Activated CD8-positive, alpha-beta memory T cell treated with anti-CD3 and anti-CD28 coated beads, Interleukin-2, amount 50 U/mL, for 4 hours (primary cell): ENCODE results near the gene DR1.
"Not testable (repeated sequence)": the region's sequence is repeated elsewhere in the genome, so short reads cannot be mapped to it uniquely, and the experiment has no call there.

Source experiments
- DNase-seq: peaks from one replicate; pipeline ENCODE4 v3.0.0-alpha.2; 2020

Gene DR1

GRCh38 chr1:93344484-93344883 is 1.2 kb upstream of the DR1 start:
- no peak for DNase-seq

GRCh38 chr1:93344886-93345632 is 648 bp upstream of the DR1 start:
- DNase-seq: no peak

- DNase-seq: peak; percentile 21
Observed at GRCh38 chr1:93346421-93346993, 800 bp downstream of the DR1 start.

- DNase-seq: no peak
Observed at GRCh38 chr1:93347334-93347899, 1.7 kb downstream of the DR1 start.

- DNase-seq: no peak
Observed at GRCh38 chr1:93348104-93348728, 2.5 kb downstream of the DR1 start.

- DNase-seq: no peak
Observed at GRCh38 chr1:93349231-93350135, 3.8 kb downstream of the DR1 start.

GRCh38 chr1:93350322-93350721 is 4.6 kb downstream of the DR1 start:
- no peak for DNase-seq

- DNase-seq: no peak
Observed at GRCh38 chr1:93350875-93351274, 5.2 kb downstream of the DR1 start.

- not testable (repeated sequence) for DNase-seq
Observed at GRCh38 chr1:93351346-93351745, 5.6 kb downstream of the DR1 start.

GRCh38 chr1:93352376-93352775 is 6.7 kb downstream of the DR1 start:
- no peak for DNase-seq

- DNase-seq: no peak
Observed at GRCh38 chr1:93353286-93353685, 7.6 kb downstream of the DR1 start.

- DNase-seq: no peak
Observed at GRCh38 chr1:93354749-93355148, 9.0 kb downstream of the DR1 start.

- DNase-seq: no peak
Observed at GRCh38 chr1:93357242-93357641, 11.5 kb downstream of the DR1 start.

- DNase-seq: no peak
Observed at GRCh38 chr1:93358293-93358692, 12.6 kb downstream of the DR1 start.

- no peak for DNase-seq
Observed at GRCh38 chr1:93360111-93360510, 14.4 kb downstream of the DR1 start.

GRCh38 chr1:93362237-93362636 is 16.5 kb downstream of the DR1 start:
- no peak for DNase-seq

GRCh38 chr1:93365813-93366212 is 20.1 kb downstream of the DR1 start:
- DNase-seq: no peak

GRCh38 chr1:93369734-93370133 is 24.0 kb downstream of the DR1 start:
- no peak for DNase-seq

GRCh38 chr1:93374334-93375106 is 28.8 kb downstream of the DR1 start:
- DNase-seq: no peak

- DNase-seq: no peak
Observed at GRCh38 chr1:93384656-93385055, 38.9 kb downstream of the DR1 start.

GRCh38 chr1:93386268-93386667 is 40.6 kb downstream of the DR1 start:
- not testable (repeated sequence) for DNase-seq

GRCh38 chr1:93394514-93394913 is 48.8 kb downstream of the DR1 start:
- DNase-seq: no peak
